ENCODE measurements around the gene PIK3R6.

PIK3R6 gene

DNA sequence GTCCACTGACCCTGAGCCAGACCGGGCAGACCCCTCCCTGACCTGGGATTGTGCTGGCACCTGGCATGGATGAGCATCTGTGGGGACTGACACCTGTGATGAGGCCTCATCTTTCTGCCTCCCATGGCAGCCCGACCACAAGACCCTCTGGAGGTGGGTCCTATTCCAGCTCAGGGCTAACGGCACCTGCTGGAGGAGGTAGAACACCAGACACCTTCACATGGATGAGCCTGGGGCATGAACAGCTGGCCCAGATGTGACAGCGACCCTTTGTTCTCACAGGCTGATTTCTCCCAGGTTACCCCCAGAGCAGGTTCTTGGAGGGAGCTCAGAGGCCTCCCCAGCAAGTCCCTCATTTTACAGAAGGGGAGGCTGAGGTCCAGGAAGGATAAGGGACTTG is 46.4 kb upstream of the PIK3R6 start:
- H2AK5ac ChIP-seq (ENCODE audit: low read depth, low read length), result no peak overlapping the region
- peaks cover 0 to 18% (median 0%) of the 10 kb centered on the region in 3 experiments for H3K27me3 ChIP-seq (ENCODE audit: control insufficient read depth in 3 of 3, insufficient read depth in 3 of 3, low read depth in 1 of 3, low read length in 3 of 3)
- no peak overlapping the region for H2BK5ac ChIP-seq (ENCODE audit: low read length)
- H3K4me3 ChIP-seq (ENCODE audit: low read length in 2 of 2), result no peak overlapping the region
- H4K91ac ChIP-seq (ENCODE audit: low read depth, low read length, poor library complexity), result no peak overlapping the region
- no peak overlapping the region for H3K9ac ChIP-seq (ENCODE audit: low read depth, low read length, poor library complexity)
- no peaks in the 10 kb centered on the region for H3K36me3 ChIP-seq (replicated peaks in 1 of 2; ENCODE audit: control insufficient read depth in 2 of 2, insufficient read depth in 2 of 2, low read length in 2 of 2)
- H3K23ac ChIP-seq (ENCODE audit: low read depth, low read length, poor library complexity), result no peak overlapping the region
- no CpG with 5 or more reads among the region's 4 CpGs for WGBS, 2 donors (ENCODE audit: extremely low coverage in 2 of 2, insufficient read length in 2 of 2, insufficient replicate concordance in 1 of 2)
- no peak overlapping the region for H3K4me2 ChIP-seq (ENCODE audit: insufficient read depth, low read length, poor library complexity, severe bottlenecking)
- H3K79me1 ChIP-seq (ENCODE audit: low read depth, low read length), result peaks cover 2% of the 10 kb centered on the region
- no peak overlapping the region for H2AFZ ChIP-seq (ENCODE audit: low read length)
- H3K27ac ChIP-seq (replicated peaks; ENCODE audit: low read length), result no peak overlapping the region
- no peak overlapping the region for H3K14ac ChIP-seq (ENCODE audit: low read length)
- H3K18ac ChIP-seq (ENCODE audit: low read length), result peak overlapping the region; percentile 39
- no peak overlapping the region for H2BK12ac ChIP-seq (ENCODE audit: low read length)
- no peak overlapping the region for H2BK120ac ChIP-seq (ENCODE audit: low read depth, low read length)
- peak overlapping the region; percentile 32 for H2BK15ac ChIP-seq (ENCODE audit: low read length)
- H3K9me3 ChIP-seq (replicated peaks in 1 of 2; ENCODE audit: control insufficient read depth in 2 of 2, insufficient read depth in 1 of 2, low read depth in 1 of 2, low read length in 2 of 2), result peaks cover 0 to 2% of the 10 kb centered on the region in 2 donors
- H4K8ac ChIP-seq (ENCODE audit: low read depth, low read length), result no peak overlapping the region
- H3K4me1 ChIP-seq (ENCODE audit: control insufficient read depth in 2 of 2, insufficient read depth in 1 of 2, low read depth in 1 of 2, low read length in 2 of 2), result peaks cover 0 to 7% of the 10 kb centered on the region in 2 donors
- no peak overlapping the region for H3K4ac ChIP-seq (ENCODE audit: low read length)
- DNase-seq (ENCODE audit: low spot score), result no peak

DNA sequence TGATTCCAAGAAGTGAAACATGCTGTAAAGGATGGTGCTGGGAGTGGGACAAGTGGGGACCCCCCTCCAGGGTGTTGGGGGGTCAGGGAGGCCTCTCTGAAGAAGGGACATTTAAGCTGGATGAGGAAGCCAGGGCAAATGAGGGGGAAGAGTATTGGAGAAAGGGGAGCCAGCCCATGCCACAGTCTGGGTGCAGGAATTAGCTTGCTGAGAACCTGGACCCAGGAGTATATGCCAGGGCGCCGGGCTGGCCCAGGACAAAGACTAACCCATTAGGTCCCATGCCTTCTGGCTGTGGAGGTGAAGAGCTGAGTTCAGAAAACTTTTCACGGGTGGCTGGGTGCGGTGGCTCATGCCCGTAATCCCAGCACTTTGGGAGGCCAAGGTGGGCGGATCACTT is 45.6 kb upstream of the PIK3R6 start:
- WGBS, 2 donors (ENCODE audit: extremely low coverage in 2 of 2, insufficient read length in 2 of 2, insufficient replicate concordance in 1 of 2), result no CpG with 5 or more reads among the region's 6 CpGs
- Histone ChIP-seq H2BK120ac (ENCODE audit: low read depth, low read length) (no peak overlapping the region), H3K4me2 (ENCODE audit: insufficient read depth, low read length, poor library complexity, severe bottlenecking) (no peak overlapping the region), H2AFZ (ENCODE audit: low read length) (no peak overlapping the region), H3K4me1 (ENCODE audit: control insufficient read depth in 2 of 2, insufficient read depth in 1 of 2, low read depth in 1 of 2, low read length in 2 of 2) (peaks cover 0 to 7% of the 10 kb centered on the region in 2 donors), H4K8ac (ENCODE audit: low read depth, low read length) (no peak overlapping the region), H3K9ac (ENCODE audit: low read depth, low read length, poor library complexity) (no peak overlapping the region), H3K27me3 (ENCODE audit: control insufficient read depth in 3 of 3, insufficient read depth in 3 of 3, low read depth in 1 of 3, low read length in 3 of 3) (peaks cover 0 to 18% (median 0%) of the 10 kb centered on the region in 3 experiments), H3K18ac (ENCODE audit: low read length) (peak overlapping the region; percentile 16), H3K4me3 (ENCODE audit: low read length in 2 of 2) (peak overlapping the region in 1 of 2 donors; percentile 13), H3K9me3 (replicated peaks in 1 of 2; ENCODE audit: control insufficient read depth in 2 of 2, insufficient read depth in 1 of 2, low read depth in 1 of 2, low read length in 2 of 2) (peaks cover 0 to 2% of the 10 kb centered on the region in 2 donors), H3K23ac (ENCODE audit: low read depth, low read length, poor library complexity) (no peak overlapping the region), H2BK15ac (ENCODE audit: low read length) (peak overlapping the region; percentile 0), H2AK5ac (ENCODE audit: low read depth, low read length) (no peak overlapping the region), H2BK5ac (ENCODE audit: low read length) (no peak overlapping the region), H3K4ac (ENCODE audit: low read length) (no peak overlapping the region), H2BK12ac (ENCODE audit: low read length) (no peak overlapping the region), H3K36me3 (replicated peaks in 1 of 2; ENCODE audit: control insufficient read depth in 2 of 2, insufficient read depth in 2 of 2, low read length in 2 of 2) (no peaks in the 10 kb centered on the region), H3K27ac (replicated peaks; ENCODE audit: low read length) (no peak overlapping the region), H3K14ac (ENCODE audit: low read length) (no peak overlapping the region), H4K91ac (ENCODE audit: low read depth, low read length, poor library complexity) (no peak overlapping the region), H3K79me1 (ENCODE audit: low read depth, low read length) (peaks cover 2% of the 10 kb centered on the region)
- no peak for DNase-seq (ENCODE audit: low spot score)

DNA sequence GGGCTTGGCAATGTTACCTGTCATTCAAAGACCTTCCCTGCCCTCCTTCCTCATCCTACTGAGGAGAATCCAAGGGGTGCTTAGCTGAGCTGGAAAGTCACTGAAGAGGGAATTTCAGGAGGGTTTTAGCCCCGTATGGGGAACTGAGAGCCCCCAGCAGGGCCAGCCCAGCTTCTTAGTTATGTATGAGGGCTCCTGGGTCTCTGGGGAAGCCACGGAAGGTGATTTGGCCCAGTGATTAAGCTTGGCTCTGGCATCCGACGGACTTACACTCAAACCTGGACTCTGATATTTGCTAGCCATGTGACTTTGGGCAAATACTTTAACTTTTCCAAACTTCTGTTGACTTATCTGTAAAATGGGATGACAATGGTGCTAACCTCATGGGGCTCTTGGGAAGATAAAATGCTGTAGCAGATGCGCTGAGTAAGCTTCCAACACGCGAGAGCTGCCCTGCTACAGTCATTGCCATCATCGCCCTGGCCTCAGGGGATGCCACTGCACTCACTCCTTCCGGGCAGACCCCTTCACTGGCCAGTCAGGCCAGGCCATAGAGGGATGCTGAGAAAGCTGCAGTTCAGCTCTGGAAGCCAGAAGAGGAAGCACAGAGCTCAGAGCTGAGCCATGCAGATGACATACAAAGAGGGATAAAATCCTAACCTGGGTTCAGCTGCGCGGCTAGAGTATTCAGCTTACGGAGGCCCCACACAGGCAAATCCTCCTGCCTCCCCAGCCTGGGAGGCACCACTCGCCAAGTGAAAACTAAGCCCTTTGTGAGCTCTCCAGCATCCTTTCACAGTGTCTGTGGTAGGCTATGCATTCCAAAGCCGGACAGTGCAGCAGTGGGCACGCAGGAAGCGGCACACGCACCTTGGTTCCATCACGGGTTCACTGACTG is 44.9 kb upstream of the PIK3R6 start:
- no peak for DNase-seq (ENCODE audit: low spot score)

DNA sequence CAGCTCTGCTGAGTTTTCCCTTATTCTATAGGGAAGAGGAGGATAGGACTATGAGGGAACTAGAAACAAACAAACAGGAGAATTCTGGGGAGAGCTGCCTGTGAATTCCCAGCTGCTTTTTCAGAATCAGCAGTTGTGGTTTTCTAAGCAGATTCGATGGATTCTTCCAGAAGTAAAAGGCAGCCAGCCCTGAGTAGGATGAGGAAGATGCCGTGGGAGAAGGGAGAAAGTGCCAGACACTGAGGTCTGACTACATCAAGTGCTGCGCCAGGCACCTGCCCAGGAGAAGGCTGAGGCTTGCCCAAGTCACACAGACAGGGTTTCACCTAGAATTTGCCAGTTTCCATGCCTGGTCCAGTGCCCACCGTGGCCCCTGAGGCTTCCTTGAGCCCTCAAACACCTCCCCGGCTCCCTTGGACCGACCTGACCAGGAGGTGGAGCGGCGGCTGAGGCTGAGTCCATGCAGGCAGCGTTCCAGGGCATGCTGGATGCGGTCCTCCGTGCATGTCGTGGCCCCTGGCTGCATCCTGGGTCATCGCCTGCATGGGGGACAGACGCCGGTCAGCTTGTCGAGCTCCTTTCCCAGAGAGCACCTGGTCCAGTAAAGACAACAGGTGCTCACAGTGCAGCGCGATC is 43.6 kb upstream of the PIK3R6 start:
- Histone ChIP-seq H2BK5ac (ENCODE audit: low read length) (no peak overlapping the region), H2AK5ac (ENCODE audit: low read depth, low read length) (peak overlapping the region; percentile 39), H2BK15ac (ENCODE audit: low read length) (peak overlapping the region; percentile 22), H3K14ac (ENCODE audit: low read length) (peak overlapping the region; percentile 56), H3K4me2 (ENCODE audit: insufficient read depth, low read length, poor library complexity, severe bottlenecking) (no peak overlapping the region), H2BK120ac (ENCODE audit: low read depth, low read length) (no peak overlapping the region), H3K18ac (ENCODE audit: low read length) (peak overlapping the region; percentile 48), H4K8ac (ENCODE audit: low read depth, low read length) (no peak overlapping the region), H3K36me3 (replicated peaks in 1 of 2; ENCODE audit: control insufficient read depth in 2 of 2, insufficient read depth in 2 of 2, low read length in 2 of 2) (no peaks in the 10 kb centered on the region), H3K9ac (ENCODE audit: low read depth, low read length, poor library complexity) (no peak overlapping the region), H3K79me1 (ENCODE audit: low read depth, low read length) (peaks cover 2% of the 10 kb centered on the region), H3K4ac (ENCODE audit: low read length) (no peak overlapping the region), H3K23ac (ENCODE audit: low read depth, low read length, poor library complexity) (no peak overlapping the region), H3K27ac (replicated peaks; ENCODE audit: low read length) (no peak overlapping the region), H3K4me1 (ENCODE audit: control insufficient read depth in 2 of 2, insufficient read depth in 1 of 2, low read depth in 1 of 2, low read length in 2 of 2) (peaks cover 0 to 7% of the 10 kb centered on the region in 2 donors), H4K91ac (ENCODE audit: low read depth, low read length, poor library complexity) (no peak overlapping the region), H3K4me3 (ENCODE audit: low read length in 2 of 2) (peak overlapping the region in 1 of 2 donors; percentile 1), H2AFZ (ENCODE audit: low read length) (no peak overlapping the region), H2BK12ac (ENCODE audit: low read length) (peak overlapping the region; percentile 33), H3K27me3 (ENCODE audit: control insufficient read depth in 3 of 3, insufficient read depth in 3 of 3, low read depth in 1 of 3, low read length in 3 of 3) (peaks cover 0 to 18% (median 0%) of the 10 kb centered on the region in 3 experiments), H3K9me3 (replicated peaks in 1 of 2; ENCODE audit: control insufficient read depth in 2 of 2, insufficient read depth in 1 of 2, low read depth in 1 of 2, low read length in 2 of 2) (no peaks in the 10 kb centered on the region)
- DNase-seq (ENCODE audit: low spot score), result no peak
- no CpG with 5 or more reads among the region's 18 CpGs for WGBS, 2 donors (ENCODE audit: extremely low coverage in 2 of 2, insufficient read length in 2 of 2, insufficient replicate concordance in 1 of 2)

More for the DNA sequence above, 44.9 kb upstream of the PIK3R6 start:
- no peak overlapping the region for H4K91ac ChIP-seq (ENCODE audit: low read depth, low read length, poor library complexity)
- H3K9ac ChIP-seq (ENCODE audit: low read depth, low read length, poor library complexity), result no peak overlapping the region
- peaks cover 0 to 7% of the 10 kb centered on the region in 2 donors for H3K4me1 ChIP-seq (ENCODE audit: control insufficient read depth in 2 of 2, insufficient read depth in 1 of 2, low read depth in 1 of 2, low read length in 2 of 2)
- no peaks in the 10 kb centered on the region for H3K9me3 ChIP-seq (replicated peaks in 1 of 2; ENCODE audit: control insufficient read depth in 2 of 2, insufficient read depth in 1 of 2, low read depth in 1 of 2, low read length in 2 of 2)
- H3K27ac ChIP-seq (replicated peaks; ENCODE audit: low read length), result no peak overlapping the region
- H2BK15ac ChIP-seq (ENCODE audit: low read length), result no peak overlapping the region
- H4K8ac ChIP-seq (ENCODE audit: low read depth, low read length), result no peak overlapping the region
- no peak overlapping the region for H2BK12ac ChIP-seq (ENCODE audit: low read length)
- H3K79me1 ChIP-seq (ENCODE audit: low read depth, low read length), result peaks cover 2% of the 10 kb centered on the region
- no peak overlapping the region for H3K23ac ChIP-seq (ENCODE audit: low read depth, low read length, poor library complexity)
- no peaks in the 10 kb centered on the region for H3K36me3 ChIP-seq (replicated peaks in 1 of 2; ENCODE audit: control insufficient read depth in 2 of 2, insufficient read depth in 2 of 2, low read length in 2 of 2)
- WGBS, 2 donors (ENCODE audit: extremely low coverage in 2 of 2, insufficient read length in 2 of 2, insufficient replicate concordance in 1 of 2), result no CpG with 5 or more reads among the region's 18 CpGs
- H2AK5ac ChIP-seq (ENCODE audit: low read depth, low read length), result peak overlapping the region; percentile 26
- no peak overlapping the region for H3K14ac ChIP-seq (ENCODE audit: low read length)
- peak overlapping the region; percentile 54 for H3K18ac ChIP-seq (ENCODE audit: low read length)
- no peak overlapping the region for H2AFZ ChIP-seq (ENCODE audit: low read length)
- H3K27me3 ChIP-seq (ENCODE audit: control insufficient read depth in 3 of 3, insufficient read depth in 3 of 3, low read depth in 1 of 3, low read length in 3 of 3), result peaks cover 0 to 18% (median 0%) of the 10 kb centered on the region in 3 experiments
- no peak overlapping the region for H3K4me2 ChIP-seq (ENCODE audit: insufficient read depth, low read length, poor library complexity, severe bottlenecking)
- H3K4ac ChIP-seq (ENCODE audit: low read length), result no peak overlapping the region
- H2BK120ac ChIP-seq (ENCODE audit: low read depth, low read length), result no peak overlapping the region
- peak overlapping the region in 1 of 2 donors; percentile 13 for H3K4me3 ChIP-seq (ENCODE audit: low read length in 2 of 2)
- H2BK5ac ChIP-seq (ENCODE audit: low read length), result no peak overlapping the region

Measured in neuronal stem cell (in vitro differentiated cells).